ENCODE results near the gene DAG1. TPM values are rescaled to one million over a fixed set of nuclear protein-coding genes. Genes with fewer than 3 reads are reported as not detected.
A peak's percentile ranks its signal among the peaks of the same experiment; 100 is the strongest.

The DAG1 gene
- 80.4 and 87.4 TPM in 2 replicates for total RNA-seq (2014; rRNA removed; shearing (Covaris generic))

GRCh38 chr3:49469936-49470713, at the start of gene DAG1:
TSS of gene DAG1 (plus strand) at chr3:49470267. CDS start at chr3:49510535, 40,268 bp downstream.
- DNase-seq: peak; percentile 99
- H3K27me3 ChIP-seq (ENCODE audit: control insufficient read depth, insufficient read depth, low read length): no peaks in the 10 kb centered on the region

GRCh38 chr3:49421890-49422378, 48.1 kb upstream of the DAG1 start:
- peak overlapping the region; percentile 55 for H3K4me3 ChIP-seq (ENCODE audit: insufficient read depth, low read depth, low read length)
- H3K27me3 ChIP-seq (ENCODE audit: control insufficient read depth, insufficient read depth, low read length): no peaks in the 10 kb centered on the region
- peaks cover 5% of the 10 kb centered on the region for H3K36me3 ChIP-seq (replicated peaks; ENCODE audit: control insufficient read depth, insufficient read depth, low read length)
- DNase-seq: no peak

More at GRCh38 chr3:49469936-49470713, at the start of gene DAG1:
- Histone ChIP-seq H3K36me3 (replicated peaks; ENCODE audit: control insufficient read depth, insufficient read depth, low read length) (peaks cover 1% of the 10 kb centered on the region; the same call in 1 of the 2 replicates), H3K4me3 (ENCODE audit: insufficient read depth, low read depth, low read length) (peak within 1 kb of the TSS; percentile 86)

DNA sequence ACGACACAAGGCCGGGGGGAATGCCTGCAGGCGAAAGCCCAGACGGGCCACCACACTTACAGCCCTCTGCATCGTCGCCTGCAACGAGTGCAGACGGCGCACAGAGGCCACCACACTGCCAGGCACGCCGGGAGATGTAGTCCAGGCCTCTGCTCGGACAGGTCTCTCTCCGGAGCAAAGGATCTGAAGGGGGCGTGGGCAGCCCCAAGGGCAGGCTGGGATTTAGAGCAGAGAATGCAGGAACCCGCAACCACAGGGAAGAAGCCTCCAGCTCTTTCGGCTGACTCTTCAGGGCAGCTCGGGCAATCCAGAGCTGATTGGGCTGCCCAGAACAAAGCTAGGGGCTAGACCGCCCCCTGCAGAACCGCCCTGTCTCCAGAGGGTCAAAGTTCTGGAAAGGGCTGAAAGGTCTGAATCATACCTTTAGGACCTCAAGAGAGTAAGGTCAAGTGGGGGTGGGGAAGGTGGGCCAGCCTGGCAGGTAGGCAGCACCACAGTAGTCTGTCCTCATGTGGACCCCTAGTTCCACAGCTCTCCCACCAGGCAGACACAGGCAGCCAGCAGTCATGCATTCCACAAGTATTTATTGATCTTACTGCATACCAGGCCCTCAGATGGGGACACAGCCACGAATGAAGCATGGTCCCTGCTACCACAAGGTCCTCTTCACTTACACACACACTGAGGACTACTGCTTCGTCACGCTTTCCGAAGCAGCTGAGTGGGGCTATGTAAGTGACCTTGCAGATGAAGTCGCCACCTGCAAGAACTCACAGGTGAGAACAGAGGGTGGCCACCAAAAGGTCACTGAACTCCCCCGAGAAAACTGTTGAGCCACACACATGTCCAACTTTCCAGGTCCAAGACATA, 47.5 kb upstream of the DAG1 start, which contains the start of gene AMT:
TSS of gene AMT (minus strand) at position 95 of the 870 bp plus-strand sequence. CDS start at position 72, 23 bp downstream.
- H3K27me3 ChIP-seq (ENCODE audit: control insufficient read depth, insufficient read depth, low read length): no peaks in the 10 kb centered on the region
- peak within 1 kb of the TSS; percentile 55 for H3K4me3 ChIP-seq (ENCODE audit: insufficient read depth, low read depth, low read length)
- peak; percentile 96 for DNase-seq
- H3K36me3 ChIP-seq (replicated peaks; ENCODE audit: control insufficient read depth, insufficient read depth, low read length): peaks cover 5% of the 10 kb centered on the region

- H3K36me3 ChIP-seq (replicated peaks; ENCODE audit: control insufficient read depth, insufficient read depth, low read length): peaks cover 1% of the 10 kb centered on the region
- H3K4me3 ChIP-seq (ENCODE audit: insufficient read depth, low read depth, low read length): no peak overlapping the region
- no peaks in the 10 kb centered on the region for H3K27me3 ChIP-seq (ENCODE audit: control insufficient read depth, insufficient read depth, low read length)
- no peak for DNase-seq
Observed at GRCh38 chr3:49424816-49425215, 45.3 kb upstream of the DAG1 start.

GRCh38 chr3:49427586-49427985, 42.5 kb upstream of the DAG1 start:
- no peak for DNase-seq
- H3K36me3 ChIP-seq (replicated peaks; ENCODE audit: control insufficient read depth, insufficient read depth, low read length): peaks cover 1% of the 10 kb centered on the region
- H3K4me3 ChIP-seq (ENCODE audit: insufficient read depth, low read depth, low read length): no peak overlapping the region
- no peaks in the 10 kb centered on the region for H3K27me3 ChIP-seq (ENCODE audit: control insufficient read depth, insufficient read depth, low read length)

DNA sequence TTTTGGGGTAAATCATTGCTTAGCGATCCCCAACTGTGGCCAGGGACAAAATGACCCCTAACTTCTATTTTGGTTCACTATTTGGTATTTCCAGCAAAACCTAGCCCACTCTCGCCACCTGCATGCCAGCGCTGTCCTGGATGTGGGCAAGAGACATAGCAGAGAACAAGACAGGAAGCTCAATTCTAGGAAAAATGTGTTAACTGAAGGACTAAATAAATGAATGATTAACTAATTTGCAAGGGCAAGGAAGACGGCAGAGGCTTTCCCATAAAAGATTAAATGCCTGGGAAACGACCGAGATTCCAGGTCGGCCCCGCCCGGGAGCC, 41.4 kb upstream of the DAG1 start:
- H3K4me3 ChIP-seq (ENCODE audit: insufficient read depth, low read depth, low read length): peak overlapping the region; percentile 79
- no peaks in the 10 kb centered on the region for H3K27me3 ChIP-seq (ENCODE audit: control insufficient read depth, insufficient read depth, low read length)
- H3K36me3 ChIP-seq (replicated peaks; ENCODE audit: control insufficient read depth, insufficient read depth, low read length): peaks cover 1% of the 10 kb centered on the region
- no peak for DNase-seq

DNA sequence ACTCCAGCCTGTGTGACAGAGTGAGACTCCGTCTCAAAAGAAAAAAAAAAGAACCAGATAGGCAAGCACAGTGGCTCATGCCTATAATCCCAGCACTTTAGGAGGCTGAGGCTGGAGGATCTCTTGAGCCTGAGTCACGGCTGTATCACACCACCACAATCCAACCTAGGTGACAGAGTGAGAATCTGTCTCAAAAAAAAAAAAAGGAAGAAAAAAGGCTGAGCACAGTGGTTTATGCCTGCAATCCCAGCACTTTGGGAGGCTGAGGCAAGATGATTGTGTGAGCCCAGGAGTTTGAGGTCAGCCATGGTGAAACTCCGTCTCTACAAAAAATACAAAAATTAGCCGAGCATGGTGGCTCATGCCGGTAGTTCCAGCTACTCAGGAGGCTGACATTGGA, 35.3 kb upstream of the DAG1 start:
- H3K4me3 ChIP-seq (ENCODE audit: insufficient read depth, low read depth, low read length): no peak overlapping the region
- no peaks in the 10 kb centered on the region for H3K36me3 ChIP-seq (replicated peaks; ENCODE audit: control insufficient read depth, insufficient read depth, low read length)
- H3K27me3 ChIP-seq (ENCODE audit: control insufficient read depth, insufficient read depth, low read length): no peaks in the 10 kb centered on the region
- no peak for DNase-seq

DNA sequence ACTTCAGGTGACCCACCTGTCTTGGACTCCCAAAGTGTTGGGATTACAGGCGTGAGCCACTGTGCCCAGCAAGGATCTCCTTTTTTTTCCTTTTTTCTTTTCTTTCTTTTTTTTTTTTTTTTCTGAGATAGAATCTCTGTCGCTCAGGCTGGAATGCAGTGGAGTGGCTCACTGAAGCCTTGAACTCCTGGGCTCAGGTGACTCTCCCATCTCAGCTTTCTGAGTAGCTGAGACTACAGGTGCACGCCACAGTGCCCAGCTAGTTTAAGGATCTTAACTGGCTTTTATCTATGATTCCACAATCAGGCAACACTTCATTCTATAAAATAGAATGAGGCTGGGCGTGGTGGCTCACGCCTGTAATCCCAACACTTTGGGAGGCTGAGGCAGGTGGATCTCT, 24.7 kb upstream of the DAG1 start:
- Histone ChIP-seq H3K27me3 (ENCODE audit: control insufficient read depth, insufficient read depth, low read length) (no peaks in the 10 kb centered on the region), H3K36me3 (replicated peaks; ENCODE audit: control insufficient read depth, insufficient read depth, low read length) (no peaks in the 10 kb centered on the region), H3K4me3 (ENCODE audit: insufficient read depth, low read depth, low read length) (no peak overlapping the region)
- DNase-seq: no peak

DNA sequence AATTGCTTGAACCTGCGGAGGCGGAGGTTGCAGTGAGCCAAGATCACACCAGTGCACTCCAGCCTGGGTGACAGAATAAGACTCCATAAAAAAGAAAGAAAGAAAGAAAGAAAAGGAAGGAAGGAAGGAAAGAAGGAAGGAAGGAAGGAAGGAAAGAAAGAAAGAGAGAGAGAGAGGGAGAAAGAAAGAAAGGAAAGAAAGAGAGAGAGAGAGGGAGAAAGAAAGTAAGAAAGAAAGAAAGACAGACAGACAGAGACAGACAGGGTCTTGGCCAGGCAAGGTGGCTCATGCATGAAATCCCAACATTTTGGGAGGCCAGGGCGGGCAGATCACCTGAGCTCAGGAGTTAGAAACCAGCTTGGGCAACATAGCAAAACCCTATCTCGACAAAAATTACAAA, 16.4 kb upstream of the DAG1 start:
- Histone ChIP-seq H3K36me3 (replicated peaks; ENCODE audit: control insufficient read depth, insufficient read depth, low read length) (no peaks in the 10 kb centered on the region), H3K4me3 (ENCODE audit: insufficient read depth, low read depth, low read length) (no peak overlapping the region), H3K27me3 (ENCODE audit: control insufficient read depth, insufficient read depth, low read length) (no peaks in the 10 kb centered on the region)
- DNase-seq: no peak

DNA sequence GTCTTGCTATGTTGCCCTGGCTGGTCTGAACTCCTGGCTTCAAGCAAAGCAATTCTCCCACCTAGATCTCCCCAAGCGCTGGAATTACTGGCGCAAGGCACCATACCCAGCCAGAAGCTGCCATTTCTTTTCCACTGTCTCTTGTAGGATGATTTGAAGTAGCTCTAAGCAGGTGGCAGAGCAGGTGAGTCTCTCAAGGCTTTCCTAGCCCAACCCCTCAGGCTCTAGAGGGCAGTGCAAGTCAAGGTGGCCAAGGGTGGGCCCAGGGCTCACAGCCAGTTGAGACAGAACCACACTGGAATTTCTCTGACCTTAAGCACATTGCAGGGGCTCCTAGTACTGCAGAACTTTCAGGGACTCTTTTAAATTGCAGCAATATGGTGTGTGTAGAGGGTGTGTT, 15.6 kb upstream of the DAG1 start:
- peak; percentile 85 for DNase-seq
- Histone ChIP-seq H3K36me3 (replicated peaks; ENCODE audit: control insufficient read depth, insufficient read depth, low read length) (no peaks in the 10 kb centered on the region), H3K4me3 (ENCODE audit: insufficient read depth, low read depth, low read length) (no peak overlapping the region), H3K27me3 (ENCODE audit: control insufficient read depth, insufficient read depth, low read length) (no peaks in the 10 kb centered on the region)

DNA sequence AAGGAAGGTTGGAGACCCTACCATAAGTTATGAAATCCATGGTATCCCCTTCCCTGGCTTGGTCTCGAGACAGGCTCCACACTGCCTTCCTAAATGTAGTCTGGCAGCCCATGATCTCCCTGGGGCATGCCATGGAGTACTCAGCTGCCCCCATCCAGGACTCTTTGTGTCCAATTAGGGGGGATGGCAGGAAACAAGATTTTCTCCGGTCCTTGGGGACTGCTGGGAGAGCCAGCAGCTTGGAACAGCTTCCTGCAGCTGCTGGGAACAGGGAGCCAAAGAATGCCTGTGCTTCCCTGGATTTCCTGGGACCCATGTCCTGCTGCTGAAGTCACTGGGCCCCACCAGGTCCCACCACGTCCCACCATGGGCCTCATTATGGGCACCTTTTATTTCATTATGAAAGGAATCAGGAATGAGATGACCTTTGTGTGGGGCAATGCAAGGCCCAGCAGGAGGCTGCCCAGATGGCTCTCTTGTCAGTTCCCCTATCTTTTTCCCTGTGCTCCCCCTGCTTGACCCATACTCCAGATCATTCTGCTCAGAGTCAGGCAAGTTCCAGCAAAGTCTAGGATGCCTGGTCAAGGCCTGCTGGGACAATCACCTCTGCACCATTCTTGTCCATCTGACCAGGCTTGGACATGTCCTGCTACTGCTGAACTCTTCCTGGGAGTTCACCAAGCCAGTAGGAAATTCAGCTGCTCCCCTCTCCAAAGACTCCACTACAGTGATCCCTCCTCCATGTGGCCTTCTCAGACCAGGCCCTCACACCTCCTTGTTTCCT, 15.0 kb upstream of the DAG1 start:
- Histone ChIP-seq H3K4me3 (ENCODE audit: insufficient read depth, low read depth, low read length) (no peak overlapping the region), H3K36me3 (replicated peaks; ENCODE audit: control insufficient read depth, insufficient read depth, low read length) (no peaks in the 10 kb centered on the region), H3K27me3 (ENCODE audit: control insufficient read depth, insufficient read depth, low read length) (no peaks in the 10 kb centered on the region)
- DNase-seq: peak; percentile 13

GRCh38 chr3:49456466-49456865, 13.6 kb upstream of the DAG1 start:
- Histone ChIP-seq H3K36me3 (replicated peaks; ENCODE audit: control insufficient read depth, insufficient read depth, low read length) (no peaks in the 10 kb centered on the region), H3K4me3 (ENCODE audit: insufficient read depth, low read depth, low read length) (no peak overlapping the region), H3K27me3 (ENCODE audit: control insufficient read depth, insufficient read depth, low read length) (no peaks in the 10 kb centered on the region)
- no peak for DNase-seq

DNA sequence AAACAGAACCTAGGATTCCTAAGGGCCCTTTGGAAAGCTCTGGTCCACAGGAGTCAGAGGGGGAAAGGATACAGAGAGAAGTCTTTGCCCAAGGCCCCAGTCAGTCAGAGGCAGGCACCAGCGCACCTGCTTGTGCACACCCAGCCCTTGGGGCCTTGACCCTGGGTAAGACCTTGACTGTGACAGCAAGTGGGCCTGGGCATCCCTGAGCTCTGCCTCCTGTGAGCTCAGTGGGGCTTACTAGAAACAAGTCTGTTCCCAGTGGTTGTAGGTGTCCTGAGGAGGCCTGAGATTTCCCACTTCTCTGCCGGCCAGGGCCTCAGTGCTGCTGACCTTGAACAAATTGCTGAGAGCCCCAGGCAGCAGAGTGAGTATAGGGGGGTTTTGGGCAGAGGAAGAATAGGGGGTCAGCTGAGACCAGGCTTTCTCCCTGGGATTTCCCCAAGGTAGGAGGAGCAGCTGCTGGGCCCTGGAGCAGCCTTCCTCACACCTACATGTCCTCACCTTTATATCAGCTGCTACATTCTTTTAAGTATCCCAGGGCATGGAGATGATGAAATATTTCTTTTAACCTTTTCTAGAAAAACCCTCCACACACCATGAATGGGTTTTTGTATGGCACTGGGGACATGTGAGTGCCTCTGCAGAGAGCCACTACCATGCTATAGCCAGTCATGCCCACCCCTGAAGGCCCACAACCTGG, 9.7 kb upstream of the DAG1 start:
- H3K27me3 ChIP-seq (ENCODE audit: control insufficient read depth, insufficient read depth, low read length): no peaks in the 10 kb centered on the region
- H3K4me3 ChIP-seq (ENCODE audit: insufficient read depth, low read depth, low read length): no peak overlapping the region
- no peaks in the 10 kb centered on the region for H3K36me3 ChIP-seq (replicated peaks; ENCODE audit: control insufficient read depth, insufficient read depth, low read length)
- no peak for DNase-seq

- no peaks in the 10 kb centered on the region for H3K36me3 ChIP-seq (replicated peaks; ENCODE audit: control insufficient read depth, insufficient read depth, low read length)
- no peak overlapping the region for H3K4me3 ChIP-seq (ENCODE audit: insufficient read depth, low read depth, low read length)
- DNase-seq: no peak
- no peaks in the 10 kb centered on the region for H3K27me3 ChIP-seq (ENCODE audit: control insufficient read depth, insufficient read depth, low read length)
Observed at GRCh38 chr3:49460956-49461355, 9.1 kb upstream of the DAG1 start.
